K562 treated with DMSO at 1 percent for 4 hours (cell line): ENCODE data around the gene SEH1L. TPM values are rescaled to one million over a fixed set of nuclear protein-coding genes. Genes with fewer than 3 reads are reported as not detected.

Experiments
- total RNA-seq: library from RNA; unstranded; fragments of 300-600 nt; gene quantifications from 2 replicates; pipeline ENCODE4 v1.2.3, GENCODE V29; 2022; ENCODE audit not compliant: insufficient read depth

The SEH1L gene, protein sequence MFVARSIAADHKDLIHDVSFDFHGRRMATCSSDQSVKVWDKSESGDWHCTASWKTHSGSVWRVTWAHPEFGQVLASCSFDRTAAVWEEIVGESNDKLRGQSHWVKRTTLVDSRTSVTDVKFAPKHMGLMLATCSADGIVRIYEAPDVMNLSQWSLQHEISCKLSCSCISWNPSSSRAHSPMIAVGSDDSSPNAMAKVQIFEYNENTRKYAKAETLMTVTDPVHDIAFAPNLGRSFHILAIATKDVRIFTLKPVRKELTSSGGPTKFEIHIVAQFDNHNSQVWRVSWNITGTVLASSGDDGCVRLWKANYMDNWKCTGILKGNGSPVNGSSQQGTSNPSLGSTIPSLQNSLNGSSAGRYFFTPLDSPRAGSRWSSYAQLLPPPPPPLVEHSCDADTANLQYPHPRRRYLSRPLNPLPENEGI
- 25.6 and 30.6 TPM in 2 replicates for total RNA-seq

DNA sequence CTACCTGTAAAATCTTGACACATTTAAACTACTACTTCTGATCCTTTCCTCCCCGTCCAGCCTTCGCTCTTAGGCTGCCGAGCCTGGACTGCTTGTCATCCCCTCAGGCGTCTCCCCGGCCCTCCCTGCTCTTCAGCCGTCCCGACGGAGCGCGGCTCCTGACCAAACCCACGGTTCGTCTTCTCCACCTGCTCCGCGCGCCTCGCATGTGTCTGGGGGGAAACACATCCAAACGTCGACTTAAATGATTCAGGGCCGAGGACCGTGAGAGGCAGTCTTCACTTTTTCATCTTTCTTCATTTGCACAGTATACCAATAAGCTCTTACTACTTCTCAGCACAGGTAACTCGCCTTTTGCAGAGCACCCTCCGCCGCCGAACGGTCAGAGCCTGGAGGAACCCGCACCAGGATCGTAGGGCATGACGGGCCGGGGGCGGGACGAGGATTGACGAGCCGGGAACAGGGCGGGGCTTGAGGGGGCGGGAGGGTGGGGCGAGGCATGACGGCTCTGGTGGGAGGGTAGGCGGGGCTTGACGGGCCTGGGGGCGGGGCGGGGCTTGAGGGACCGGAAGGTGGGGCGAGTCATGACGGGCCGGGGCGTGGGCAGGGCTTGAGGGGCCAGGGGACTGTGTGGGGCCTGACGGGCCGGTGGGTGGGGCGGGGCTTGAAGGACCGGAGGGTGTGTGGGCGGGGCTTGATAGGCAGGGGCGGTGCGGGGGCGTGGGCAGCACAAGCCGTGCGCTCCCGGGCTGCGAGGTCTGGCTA lies at the start of gene SEH1L:
TSS of gene SEH1L (plus strand) at position 727 of the 765 bp plus-strand sequence. CDS start 111 bp downstream, outside the sequence.

DNA sequence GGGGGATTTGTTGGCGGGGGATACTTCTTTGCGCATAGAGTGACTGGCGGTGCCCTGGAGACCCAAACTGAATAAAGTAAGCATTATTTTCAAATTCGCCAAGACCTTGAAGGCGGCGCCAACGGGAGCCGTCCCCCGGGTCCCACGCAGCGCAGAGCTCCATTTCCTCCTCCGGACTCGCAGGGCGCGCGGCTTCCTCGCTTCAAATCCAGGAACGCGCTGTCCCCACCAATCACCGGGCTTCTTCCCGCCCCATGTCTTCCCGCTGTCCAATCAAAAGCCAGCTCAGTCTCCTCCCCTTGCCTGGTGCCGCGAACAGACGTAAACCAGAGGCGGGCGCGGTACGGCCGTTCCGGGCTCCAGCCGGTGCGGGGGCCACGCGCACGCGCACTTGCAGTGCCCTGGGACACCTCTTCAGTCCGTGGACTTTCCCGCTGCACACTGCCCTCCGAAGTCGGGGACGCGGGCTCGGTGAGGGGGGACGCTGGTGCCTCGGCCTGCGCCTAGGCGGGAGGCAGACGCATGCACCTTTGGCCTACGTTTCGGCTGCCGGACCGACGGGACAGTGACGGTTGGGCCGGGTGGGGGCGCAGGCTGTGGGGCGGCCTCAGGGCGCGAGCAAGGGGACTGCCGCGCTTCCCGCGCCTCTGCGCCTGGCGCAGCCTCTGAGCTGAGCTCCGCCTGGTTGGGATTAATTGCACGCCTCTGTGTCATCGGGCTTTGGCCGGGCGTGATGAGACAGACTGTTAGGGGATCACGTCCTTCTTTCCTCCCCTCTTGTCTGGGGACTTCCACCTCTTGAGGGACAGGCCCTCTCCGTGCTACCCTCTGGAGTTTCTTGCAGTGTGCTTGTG lies 43.4 kb downstream of the SEH1L start, which contains the start of gene CEP192:
TSS of gene CEP192 (plus strand) at position 396 of the 854 bp plus-strand sequence. CDS start 8,063 bp downstream, outside the sequence.

Other genes starting within 250 kb of the SEH1L start
- gene CEP76, start 245.3 kb upstream of the SEH1L start, total RNA-seq: 11.6 and 16.2 TPM in 2 replicates
- gene PSMG2, start 245.0 kb upstream of the SEH1L start, total RNA-seq: 55.9 and 61.4 TPM in 2 replicates
- gene PTPN2, start 63.8 kb upstream of the SEH1L start, total RNA-seq: 22.0 and 24.0 TPM in 2 replicates
- 17.2 and 23.8 TPM in 2 replicates for gene CEP192, start 43.4 kb downstream of the SEH1L start, total RNA-seq